Ishikawa (cell line): Measurements from ENCODE around the gene C16orf92.

ENCODE experiments used
- CEBPB ChIP-seq: IDR thresholded peaks from 2 replicates; pipeline ENCODE4 v1.6.1; 2012
- CREB1 ChIP-seq: IDR thresholded peaks from 2 replicates; pipeline ENCODE4 v1.6.1; 2012; ENCODE audit warnings: low read depth
- EGR1 ChIP-seq: IDR thresholded peaks from 2 replicates; pipeline ENCODE4 v1.6.1; 2012
- EP300 ChIP-seq: IDR thresholded peaks from 2 replicates; pipeline ENCODE4 v1.6.1; 2012; ENCODE audit warnings: borderline replicate concordance
- FOXM1 ChIP-seq: IDR thresholded peaks from 2 replicates; pipeline ENCODE4 v1.6.1; 2012; ENCODE audit warnings: low read depth, borderline replicate concordance
- NFIC ChIP-seq: IDR thresholded peaks from 2 replicates; pipeline ENCODE4 v1.6.1; 2012
- RAD21 ChIP-seq: IDR thresholded peaks from 2 replicates; pipeline ENCODE4 v1.6.1; 2012; ENCODE audit warnings: low read depth
- TAF1 ChIP-seq: IDR thresholded peaks from 2 replicates; pipeline ENCODE4 v1.6.1; 2012; ENCODE audit warnings: low read depth, mild to moderate bottlenecking
- TCF12 ChIP-seq: IDR thresholded peaks from 2 replicates; pipeline ENCODE4 v1.6.1; 2012; ENCODE audit warnings: low read depth
- TEAD4 ChIP-seq: IDR thresholded peaks from 2 replicates; pipeline ENCODE4 v1.6.1; 2012
- YY1 ChIP-seq: IDR thresholded peaks from 2 replicates; pipeline ENCODE4 v1.6.1; 2012; ENCODE audit warnings: low read depth
- ZBTB7A ChIP-seq: IDR thresholded peaks from 2 replicates; pipeline ENCODE4 v1.6.1; 2012; ENCODE audit warnings: low read depth
- TF ChIP-seq, protein P1 (sequence below): IDR thresholded peaks from 2 replicates; pipeline ENCODE4 v1.6.1; 2012
- TF ChIP-seq, protein P2 (sequence below): IDR thresholded peaks from 2 replicates; pipeline ENCODE4 v1.6.1; 2012; ENCODE audit warnings: low read depth, mild to moderate bottlenecking
- TF ChIP-seq, protein P3 (sequence below): IDR thresholded peaks from 2 replicates; pipeline ENCODE4 v1.6.1; 2012

The C16orf92 gene

DNA sequence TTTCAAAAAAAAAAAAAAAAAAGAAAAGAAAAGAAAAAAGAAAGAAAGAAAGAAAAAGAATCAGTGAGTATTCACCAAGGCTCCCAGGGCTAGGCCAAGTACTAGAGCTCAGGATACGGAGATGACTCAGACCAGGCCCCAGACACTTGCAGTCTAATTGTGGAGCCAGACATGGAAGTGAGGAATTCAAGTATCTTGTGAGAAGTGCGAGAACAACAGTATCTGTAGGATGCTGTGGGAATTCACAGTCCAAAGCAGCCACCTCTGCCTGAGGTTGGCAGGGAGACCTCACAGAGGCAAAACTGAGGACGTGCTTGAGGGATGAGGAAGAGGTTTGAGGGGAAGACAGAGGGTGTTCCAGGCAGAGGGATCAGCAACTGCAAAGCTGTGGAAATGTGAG lies 28.5 kb downstream of the C16orf92 start:
- TF ChIP-seq EP300: no peak
- no peak for TF ChIP-seq TEAD4
- no peak for TF ChIP-seq RAD21
- TF ChIP-seq YY1: no peak
- TF ChIP-seq ZBTB7A: no peak
- TF ChIP-seq EGR1: no peak
- no peak for TF ChIP-seq FOXM1
- no peak for TF ChIP-seq CEBPB

DNA sequence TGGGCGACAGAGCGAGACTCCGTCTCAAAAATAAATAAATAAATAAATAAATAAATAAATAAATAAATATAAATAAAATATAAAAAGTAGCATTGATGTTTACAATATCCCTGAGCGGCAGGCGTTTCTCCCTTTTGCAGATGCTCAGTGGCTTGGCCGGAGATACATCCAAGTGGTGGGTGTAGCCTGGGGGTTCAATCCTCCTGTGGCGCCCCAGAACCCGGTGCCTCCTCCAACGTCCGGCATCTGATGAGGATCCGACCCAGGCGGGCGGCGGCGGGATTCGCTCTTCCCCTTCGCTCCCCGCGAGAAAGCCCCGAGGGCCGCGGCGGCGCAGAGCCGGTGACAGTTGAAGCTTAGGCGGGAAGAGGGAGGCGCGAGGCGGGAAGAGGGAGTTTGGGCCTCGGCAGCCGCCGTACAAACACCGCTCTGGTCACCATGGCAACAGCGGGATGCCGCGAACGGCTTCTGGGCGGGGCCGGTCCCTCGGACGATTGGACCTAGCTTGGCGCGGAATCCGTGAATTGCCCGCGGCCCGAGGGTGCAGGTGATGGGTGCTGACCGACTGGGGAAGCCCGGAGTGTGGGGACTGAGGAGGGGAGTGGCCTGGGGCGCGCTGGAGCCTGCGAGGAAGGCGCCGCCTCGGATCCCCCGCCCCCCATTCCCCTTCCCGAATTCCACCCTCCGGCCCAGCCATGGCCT lies 29.8 kb downstream of the C16orf92 start:
- TF ChIP-seq TAF1 (peak; percentile 47; the same call in 1 of the 2 replicates), ZBTB7A (no peak), TEAD4 (peak; percentile 40), TCF12 (no peak), FOXM1 (peak; percentile 55; the same call in 1 of the 2 replicates), EP300 (peak; percentile 59; the same call in 1 of the 2 replicates)
- TF ChIP-seq, protein P1, sequence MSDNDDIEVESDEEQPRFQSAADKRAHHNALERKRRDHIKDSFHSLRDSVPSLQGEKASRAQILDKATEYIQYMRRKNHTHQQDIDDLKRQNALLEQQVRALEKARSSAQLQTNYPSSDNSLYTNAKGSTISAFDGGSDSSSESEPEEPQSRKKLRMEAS: peak; percentile 100

DNA sequence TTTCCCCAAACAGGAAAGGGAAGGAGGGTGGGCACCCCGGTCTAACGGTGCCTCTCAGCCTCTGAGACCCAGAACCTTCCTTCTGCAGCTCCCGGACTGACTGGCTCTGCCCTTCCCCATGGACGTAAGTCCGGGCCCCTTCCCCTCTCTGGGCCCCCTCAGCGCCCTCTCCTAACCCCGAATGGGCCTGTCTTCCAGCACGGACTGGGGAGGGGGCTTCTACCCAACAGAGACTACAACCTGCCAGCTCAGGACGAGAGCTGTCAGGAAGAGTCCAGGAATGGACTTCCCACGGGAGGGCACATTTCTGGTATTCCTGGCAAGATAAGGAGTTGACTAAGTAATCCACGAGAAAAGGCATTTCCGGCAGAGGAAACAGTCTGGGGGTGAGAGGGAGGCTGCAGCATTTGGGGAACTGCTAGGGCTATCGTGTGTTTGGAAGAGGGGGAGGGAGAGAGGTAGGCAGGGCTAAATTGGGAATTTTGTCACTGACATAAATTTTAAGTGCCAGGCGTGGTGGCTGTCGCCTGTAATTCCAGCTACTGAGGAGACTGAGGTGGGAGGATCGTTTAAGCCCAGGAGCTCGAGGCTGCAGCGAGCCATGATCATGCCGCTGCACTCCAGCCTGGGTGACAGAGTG lies 30.5 kb downstream of the C16orf92 start:
- no peak for TF ChIP-seq CREB1
- TF ChIP-seq TCF12: 0 out of 2 replicates have a peak, but pooled peaks have one; percentile 24
- no peak for TF ChIP-seq EP300

DNA sequence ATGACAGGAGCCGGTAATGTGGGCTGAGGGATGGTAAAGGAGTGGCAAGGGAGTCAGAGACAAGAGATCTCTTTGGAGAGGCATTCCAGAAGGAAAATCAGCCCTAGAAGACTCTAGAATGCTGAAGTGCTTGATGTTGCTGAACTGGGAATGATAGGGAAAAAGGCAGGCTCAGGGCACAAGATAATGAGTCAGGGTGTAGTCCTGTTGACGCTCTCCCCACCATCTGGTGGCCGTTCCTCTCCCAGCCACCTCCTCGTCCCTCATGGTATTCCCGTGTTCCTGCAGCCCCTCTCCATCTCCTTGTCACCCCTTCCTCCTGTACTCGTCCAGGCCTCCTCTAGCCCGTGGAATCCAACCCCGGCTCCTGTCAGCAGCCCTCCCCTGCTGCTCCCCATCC lies 31.5 kb downstream of the C16orf92 start:
- TF ChIP-seq, protein P2, sequence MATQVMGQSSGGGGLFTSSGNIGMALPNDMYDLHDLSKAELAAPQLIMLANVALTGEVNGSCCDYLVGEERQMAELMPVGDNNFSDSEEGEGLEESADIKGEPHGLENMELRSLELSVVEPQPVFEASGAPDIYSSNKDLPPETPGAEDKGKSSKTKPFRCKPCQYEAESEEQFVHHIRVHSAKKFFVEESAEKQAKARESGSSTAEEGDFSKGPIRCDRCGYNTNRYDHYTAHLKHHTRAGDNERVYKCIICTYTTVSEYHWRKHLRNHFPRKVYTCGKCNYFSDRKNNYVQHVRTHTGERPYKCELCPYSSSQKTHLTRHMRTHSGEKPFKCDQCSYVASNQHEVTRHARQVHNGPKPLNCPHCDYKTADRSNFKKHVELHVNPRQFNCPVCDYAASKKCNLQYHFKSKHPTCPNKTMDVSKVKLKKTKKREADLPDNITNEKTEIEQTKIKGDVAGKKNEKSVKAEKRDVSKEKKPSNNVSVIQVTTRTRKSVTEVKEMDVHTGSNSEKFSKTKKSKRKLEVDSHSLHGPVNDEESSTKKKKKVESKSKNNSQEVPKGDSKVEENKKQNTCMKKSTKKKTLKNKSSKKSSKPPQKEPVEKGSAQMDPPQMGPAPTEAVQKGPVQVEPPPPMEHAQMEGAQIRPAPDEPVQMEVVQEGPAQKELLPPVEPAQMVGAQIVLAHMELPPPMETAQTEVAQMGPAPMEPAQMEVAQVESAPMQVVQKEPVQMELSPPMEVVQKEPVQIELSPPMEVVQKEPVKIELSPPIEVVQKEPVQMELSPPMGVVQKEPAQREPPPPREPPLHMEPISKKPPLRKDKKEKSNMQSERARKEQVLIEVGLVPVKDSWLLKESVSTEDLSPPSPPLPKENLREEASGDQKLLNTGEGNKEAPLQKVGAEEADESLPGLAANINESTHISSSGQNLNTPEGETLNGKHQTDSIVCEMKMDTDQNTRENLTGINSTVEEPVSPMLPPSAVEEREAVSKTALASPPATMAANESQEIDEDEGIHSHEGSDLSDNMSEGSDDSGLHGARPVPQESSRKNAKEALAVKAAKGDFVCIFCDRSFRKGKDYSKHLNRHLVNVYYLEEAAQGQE: no peak
- TF ChIP-seq, protein P3, sequence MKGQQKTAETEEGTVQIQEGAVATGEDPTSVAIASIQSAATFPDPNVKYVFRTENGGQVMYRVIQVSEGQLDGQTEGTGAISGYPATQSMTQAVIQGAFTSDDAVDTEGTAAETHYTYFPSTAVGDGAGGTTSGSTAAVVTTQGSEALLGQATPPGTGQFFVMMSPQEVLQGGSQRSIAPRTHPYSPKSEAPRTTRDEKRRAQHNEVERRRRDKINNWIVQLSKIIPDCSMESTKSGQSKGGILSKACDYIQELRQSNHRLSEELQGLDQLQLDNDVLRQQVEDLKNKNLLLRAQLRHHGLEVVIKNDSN: no peak
- TF ChIP-seq TAF1: no peak
- TF ChIP-seq TCF12: no peak

DNA sequence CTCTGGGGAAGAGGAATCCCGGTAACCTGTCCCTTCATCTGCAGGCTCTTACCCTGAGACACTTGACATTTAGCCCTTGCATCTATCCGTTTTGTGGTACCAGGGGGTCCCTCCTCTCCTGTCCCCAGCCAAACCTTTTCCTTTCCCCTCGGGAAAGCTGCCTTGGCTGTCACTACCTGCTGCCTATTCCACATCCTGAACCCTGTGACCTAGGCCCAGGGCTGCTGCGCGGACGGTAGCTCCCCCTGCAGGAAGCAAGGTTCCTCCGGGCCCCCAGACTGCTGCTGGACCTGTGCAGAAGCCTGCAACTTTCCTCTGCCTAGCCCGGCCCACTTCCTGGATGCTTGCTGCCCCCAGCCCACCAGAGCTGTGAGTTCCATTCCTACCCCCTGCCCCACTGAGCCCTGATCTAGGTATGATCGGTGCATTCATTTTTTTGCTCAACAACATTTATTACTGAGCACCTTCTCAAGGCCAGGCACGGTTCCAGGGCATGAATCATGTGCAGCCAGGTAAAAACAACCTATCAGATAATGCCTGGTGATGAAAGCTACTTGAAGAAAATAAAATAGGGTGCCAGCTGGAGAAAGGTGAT lies 32.1 kb downstream of the C16orf92 start:
- no peak for TF ChIP-seq ZBTB7A
- TF ChIP-seq CEBPB: no peak
- TF ChIP-seq FOXM1: no peak
- TF ChIP-seq NFIC: no peak
- TF ChIP-seq CREB1: no peak
- no peak for TF ChIP-seq EGR1
- peak; percentile 33; the same call in 1 of the 2 replicates for TF ChIP-seq RAD21
- TF ChIP-seq, protein P3: no peak

DNA sequence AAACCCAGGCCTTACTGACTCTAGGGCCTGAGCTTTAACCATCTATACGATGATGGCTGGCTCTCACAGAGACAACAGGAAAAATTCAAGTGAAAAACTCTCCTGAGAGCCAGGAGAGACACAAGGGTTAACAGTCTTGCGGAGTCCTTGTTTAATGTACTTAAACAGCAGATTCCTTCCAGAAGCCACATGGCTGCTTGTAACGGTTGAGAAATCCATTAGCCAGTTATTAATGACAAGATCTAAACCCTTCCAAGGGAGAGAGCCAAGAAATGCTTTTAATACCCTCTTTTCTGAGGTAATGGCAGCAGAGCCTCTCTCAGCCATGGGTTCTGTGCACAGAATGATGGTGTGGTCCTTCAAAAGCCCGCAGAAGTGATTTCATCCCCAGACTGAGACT lies 37.3 kb downstream of the C16orf92 start:
- TF ChIP-seq TAF1 (no peak), CREB1 (no peak), ZBTB7A (no peak), RAD21 (no peak), EP300 (no peak)
- TF ChIP-seq, protein P2: no peak
- TF ChIP-seq, protein P1: no peak
- TF ChIP-seq, protein P3: no peak
